ENCODE data around the gene CCDC141.

GRCh38 chr2:179036353-179036905 is 13.5 kb downstream of the CCDC141 start:
- TF ChIP-seq, protein P1, sequence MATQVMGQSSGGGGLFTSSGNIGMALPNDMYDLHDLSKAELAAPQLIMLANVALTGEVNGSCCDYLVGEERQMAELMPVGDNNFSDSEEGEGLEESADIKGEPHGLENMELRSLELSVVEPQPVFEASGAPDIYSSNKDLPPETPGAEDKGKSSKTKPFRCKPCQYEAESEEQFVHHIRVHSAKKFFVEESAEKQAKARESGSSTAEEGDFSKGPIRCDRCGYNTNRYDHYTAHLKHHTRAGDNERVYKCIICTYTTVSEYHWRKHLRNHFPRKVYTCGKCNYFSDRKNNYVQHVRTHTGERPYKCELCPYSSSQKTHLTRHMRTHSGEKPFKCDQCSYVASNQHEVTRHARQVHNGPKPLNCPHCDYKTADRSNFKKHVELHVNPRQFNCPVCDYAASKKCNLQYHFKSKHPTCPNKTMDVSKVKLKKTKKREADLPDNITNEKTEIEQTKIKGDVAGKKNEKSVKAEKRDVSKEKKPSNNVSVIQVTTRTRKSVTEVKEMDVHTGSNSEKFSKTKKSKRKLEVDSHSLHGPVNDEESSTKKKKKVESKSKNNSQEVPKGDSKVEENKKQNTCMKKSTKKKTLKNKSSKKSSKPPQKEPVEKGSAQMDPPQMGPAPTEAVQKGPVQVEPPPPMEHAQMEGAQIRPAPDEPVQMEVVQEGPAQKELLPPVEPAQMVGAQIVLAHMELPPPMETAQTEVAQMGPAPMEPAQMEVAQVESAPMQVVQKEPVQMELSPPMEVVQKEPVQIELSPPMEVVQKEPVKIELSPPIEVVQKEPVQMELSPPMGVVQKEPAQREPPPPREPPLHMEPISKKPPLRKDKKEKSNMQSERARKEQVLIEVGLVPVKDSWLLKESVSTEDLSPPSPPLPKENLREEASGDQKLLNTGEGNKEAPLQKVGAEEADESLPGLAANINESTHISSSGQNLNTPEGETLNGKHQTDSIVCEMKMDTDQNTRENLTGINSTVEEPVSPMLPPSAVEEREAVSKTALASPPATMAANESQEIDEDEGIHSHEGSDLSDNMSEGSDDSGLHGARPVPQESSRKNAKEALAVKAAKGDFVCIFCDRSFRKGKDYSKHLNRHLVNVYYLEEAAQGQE (IDR thresholded peaks at IDR 0.05; ENCODE audit: insufficient read depth in 1 of 2, low read depth in 2 of 2, low read length in 2 of 2): no peak
- TF ChIP-seq SIN3A (IDR thresholded peaks at IDR 0.05; ENCODE audit: borderline replicate concordance, insufficient read depth, low read length) (no peak), POLR2AphosphoS5 (IDR thresholded peaks at IDR 0.05; ENCODE audit: low read depth, low read length) (no peak), TAF1 (IDR thresholded peaks at IDR 0.05; ENCODE audit: borderline replicate concordance, insufficient read depth, low read length) (no peak), FOXP2 (optimal IDR thresholded peaks at IDR 0.05; ENCODE audit: borderline replicate concordance, extremely low read depth, extremely low read length, insufficient read depth) (no peak)
